CD4-positive, alpha-beta T cell treated with Interleukin-4 for 4 hours (primary cell): Measurements from ENCODE around the gene ADAM19.
"Not testable (repeated sequence)": the region's sequence is repeated elsewhere in the genome, so short reads cannot be mapped to it uniquely, and the experiment has no call there.

Source experiments
- DNase-seq: peaks from one replicate; pipeline ENCODE4 v3.0.0-alpha.2; 2020

The ADAM19 gene

DNA sequence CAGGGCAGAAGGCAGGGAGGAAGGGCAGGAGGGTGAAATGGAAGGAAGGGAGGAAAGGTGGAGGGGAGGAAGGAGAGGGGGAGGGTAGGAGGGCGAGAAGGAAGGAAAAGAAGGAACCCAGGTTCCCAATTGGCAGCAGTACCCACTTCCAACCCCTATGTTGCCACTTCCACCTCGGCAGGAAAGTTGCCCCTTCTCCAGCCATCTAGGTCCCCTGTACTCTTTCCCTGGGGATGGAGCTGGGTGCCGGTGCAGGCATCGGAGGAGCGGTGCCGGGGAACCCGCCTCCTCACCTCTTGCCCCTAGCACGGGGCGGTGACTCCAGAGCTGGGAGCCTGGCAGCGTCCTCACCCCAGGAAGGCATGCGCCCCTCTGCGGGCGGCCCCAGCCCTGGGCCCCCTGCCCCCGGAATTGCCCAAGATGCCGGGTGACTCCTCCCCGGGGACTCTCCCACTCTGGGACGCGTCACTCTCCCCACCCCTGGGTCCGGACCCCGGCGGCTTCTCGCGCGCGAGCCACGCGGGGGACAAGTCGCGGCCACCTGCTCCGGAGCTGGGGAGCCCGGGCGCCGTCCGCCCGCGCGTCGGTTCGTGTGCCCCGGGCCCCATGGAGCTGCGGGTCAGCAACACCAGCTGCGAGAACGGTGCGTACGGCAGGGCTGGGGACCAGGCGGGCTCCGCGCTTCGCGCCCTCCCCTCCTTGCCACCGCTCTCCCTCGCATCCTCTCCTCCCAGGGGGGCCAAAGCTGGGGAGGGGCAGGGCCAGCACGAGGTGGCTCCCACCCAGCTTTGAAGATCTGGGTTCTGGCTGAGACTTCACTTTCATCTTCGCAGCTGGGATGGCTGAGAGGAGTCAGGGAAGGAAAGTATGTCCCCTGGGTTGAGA lies 115.6 kb downstream of the ADAM19 start, which contains the start of gene NIPAL4:
NIPAL4 (plus strand) TSS at position 499 of the 885 bp plus-strand sequence; CDS start at position 607, 108 bp downstream.
- DNase-seq, result no peak

DNA sequence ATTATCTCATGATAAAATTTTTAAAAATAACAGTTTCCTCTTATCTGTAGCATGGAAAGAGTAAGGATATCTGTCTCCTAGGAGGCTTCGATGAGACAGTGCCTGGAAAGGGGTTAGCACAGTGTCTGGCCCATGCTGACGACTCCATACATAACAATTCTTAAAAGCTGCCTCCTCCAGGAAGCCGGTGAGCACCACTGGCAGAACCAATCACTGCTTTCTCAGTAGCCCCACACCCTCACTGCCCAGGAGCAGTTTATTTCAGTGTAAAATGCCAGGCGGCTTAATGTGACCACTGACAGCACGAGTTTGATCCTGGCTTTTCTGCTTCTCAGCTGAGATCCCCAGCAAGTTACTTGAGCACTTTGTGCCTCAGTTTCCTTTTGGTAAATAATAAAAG lies 116.7 kb downstream of the ADAM19 start:
- DNase-seq, result no peak

- no peak for DNase-seq
Observed at GRCh38 chr5:157457391-157457790, 118.2 kb downstream of the ADAM19 start.

GRCh38 chr5:157456301-157456700 lies 119.3 kb downstream of the ADAM19 start:
- no peak for DNase-seq

DNA sequence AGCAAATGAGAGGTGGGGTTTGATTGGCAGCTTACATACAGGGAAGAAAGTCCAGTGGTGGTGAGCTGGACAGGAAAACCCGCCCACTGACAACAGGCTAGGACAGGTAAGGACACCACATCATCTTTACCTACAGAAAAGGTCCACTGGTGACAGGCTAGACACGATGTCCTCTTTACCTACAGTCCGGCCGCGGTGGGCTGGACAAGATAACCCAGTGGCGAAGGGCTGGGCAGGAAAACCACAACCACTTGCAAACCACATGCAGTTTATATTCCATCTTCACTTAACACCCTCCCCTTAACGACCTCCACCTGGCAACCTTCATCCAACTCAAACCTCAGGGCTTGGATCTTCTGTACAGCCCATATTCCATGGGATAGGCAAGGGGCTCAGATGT lies 120.5 kb downstream of the ADAM19 start:
- DNase-seq, result no peak

- DNase-seq, result no peak
Observed at GRCh38 chr5:157454273-157454672, 121.3 kb downstream of the ADAM19 start.

DNA sequence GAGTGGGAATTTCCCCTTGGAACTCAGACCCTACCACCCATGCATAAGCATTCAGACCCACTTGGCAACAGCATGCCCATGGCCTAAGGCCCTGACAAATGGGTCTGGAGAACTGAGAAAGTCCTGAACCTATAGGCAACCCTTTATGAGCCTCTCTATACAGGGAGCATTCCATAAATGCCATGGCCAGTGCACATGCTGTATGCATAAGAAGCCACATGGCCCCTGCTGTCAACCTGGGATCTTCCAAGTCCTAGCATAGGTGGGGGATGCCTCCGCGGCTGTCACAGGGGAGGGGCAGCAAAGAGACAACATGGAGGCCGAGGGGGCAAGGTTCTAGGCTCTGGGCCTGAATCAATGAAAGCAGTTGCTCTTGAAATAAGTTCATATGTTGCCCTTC lies 123.8 kb downstream of the ADAM19 start:
- DNase-seq, result no peak

GRCh38 chr5:157450024-157450423 lies 125.6 kb downstream of the ADAM19 start:
- DNase-seq, result no peak

DNA sequence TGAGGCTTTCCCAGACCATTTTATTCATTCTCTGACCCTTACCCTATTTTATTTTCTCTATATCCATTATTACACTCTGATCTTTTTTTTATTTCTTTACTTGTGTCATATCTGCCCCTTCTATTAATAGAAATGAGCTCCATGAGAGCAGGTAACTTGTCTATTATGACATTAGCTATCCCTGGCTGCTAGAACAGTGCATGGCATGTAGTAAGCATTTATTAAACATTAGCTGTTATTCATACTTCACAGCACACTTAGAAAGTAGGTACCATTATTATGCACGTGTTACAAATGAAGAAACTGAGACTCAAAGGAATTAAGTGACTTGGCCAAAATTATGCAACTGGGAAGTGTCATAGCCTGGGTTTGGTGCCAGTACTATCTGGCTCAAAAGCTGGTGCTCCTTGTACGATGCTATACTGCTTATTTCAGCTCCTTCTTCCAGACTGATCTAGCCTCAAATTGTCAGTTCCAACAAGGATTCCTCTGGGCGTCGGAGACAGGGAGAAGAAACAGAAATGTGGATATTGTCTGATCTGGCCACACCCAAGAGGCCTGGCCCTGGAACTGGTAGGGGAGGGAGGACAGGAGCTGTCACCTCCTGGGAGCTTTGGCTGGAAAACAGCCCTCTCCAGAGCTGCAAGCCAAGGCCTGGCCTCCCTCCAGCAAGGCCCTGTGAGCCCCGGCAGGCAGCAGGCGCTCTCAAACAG lies 126.4 kb downstream of the ADAM19 start:
- no peak for DNase-seq

DNA sequence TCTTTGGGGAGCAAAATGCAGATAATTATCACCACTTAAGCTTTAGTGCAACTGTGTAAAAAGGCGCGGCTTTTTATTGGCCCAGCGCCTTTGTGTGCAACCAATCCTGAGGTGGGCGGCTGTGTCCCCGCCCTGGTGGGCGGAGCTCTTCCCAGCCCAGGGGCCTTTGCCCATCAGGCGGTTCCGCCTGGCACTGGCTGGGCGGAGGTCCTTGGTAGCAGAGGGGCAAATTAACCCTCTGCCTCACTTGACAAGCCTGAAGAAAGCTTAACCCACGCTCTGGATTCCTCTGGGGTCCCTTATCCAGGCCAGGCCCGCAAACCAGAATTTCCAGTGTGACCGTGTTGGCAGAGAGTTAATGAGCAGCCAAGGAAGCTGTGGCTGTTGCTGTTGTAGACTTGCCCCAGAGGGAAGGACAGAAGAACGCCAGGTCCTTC lies 128.4 kb downstream of the ADAM19 start:
- DNase-seq, result no peak

- DNase-seq, result no peak
Observed at GRCh38 chr5:157446412-157446935, 129.1 kb downstream of the ADAM19 start.

GRCh38 chr5:157445745-157446411 lies 129.7 kb downstream of the ADAM19 start:
- DNase-seq, result no peak

DNA sequence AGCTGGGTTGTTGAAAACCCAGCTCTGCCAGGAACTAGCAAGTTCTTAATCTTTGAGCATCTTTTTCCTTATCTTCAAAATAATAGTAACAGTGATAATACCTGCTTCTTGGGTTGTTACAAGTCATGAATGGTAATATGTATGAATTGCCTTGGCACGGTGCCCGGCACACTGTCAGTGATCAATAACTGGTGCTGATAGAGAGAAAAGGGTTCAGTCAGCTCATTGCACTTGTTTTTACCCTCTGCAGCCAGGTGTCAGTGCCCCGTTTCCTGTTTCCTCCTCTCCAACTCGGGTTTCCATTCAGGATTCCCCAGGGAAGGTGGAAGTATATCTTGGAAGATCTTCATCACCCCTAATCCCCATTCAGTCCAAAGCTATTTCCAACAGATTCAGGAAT lies 131.4 kb downstream of the ADAM19 start:
- DNase-seq, result no peak

DNA sequence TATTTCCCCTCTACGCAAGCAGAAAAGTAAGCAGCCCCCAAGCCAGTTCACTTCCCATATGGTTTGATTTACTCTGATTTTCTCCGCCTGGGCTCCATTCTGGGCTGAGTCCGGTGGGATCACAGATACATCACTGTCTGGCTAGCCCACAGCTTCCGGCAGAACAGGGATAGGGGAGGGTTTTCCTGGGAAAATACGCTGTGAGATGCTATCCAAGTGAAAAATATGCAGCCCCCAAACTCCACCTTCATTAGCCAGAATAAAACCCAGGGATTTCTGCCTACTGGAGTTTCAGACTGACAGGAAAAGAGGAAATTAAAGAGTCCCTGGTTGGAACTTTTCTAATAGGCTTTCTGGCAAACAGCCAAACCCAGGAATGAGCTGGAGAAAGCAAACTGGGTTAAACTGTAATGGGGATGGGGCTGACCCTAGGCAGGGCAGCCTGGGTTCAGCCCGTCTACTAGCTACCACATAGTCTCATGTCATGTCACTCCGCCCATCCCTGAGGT lies 132.5 kb downstream of the ADAM19 start:
- no peak for DNase-seq

- no peak for DNase-seq
Observed at GRCh38 chr5:157434096-157434495, 141.5 kb downstream of the ADAM19 start.

- DNase-seq, result peak; percentile 71
Observed at GRCh38 chr5:157431544-157432200, 143.9 kb downstream of the ADAM19 start.

DNA sequence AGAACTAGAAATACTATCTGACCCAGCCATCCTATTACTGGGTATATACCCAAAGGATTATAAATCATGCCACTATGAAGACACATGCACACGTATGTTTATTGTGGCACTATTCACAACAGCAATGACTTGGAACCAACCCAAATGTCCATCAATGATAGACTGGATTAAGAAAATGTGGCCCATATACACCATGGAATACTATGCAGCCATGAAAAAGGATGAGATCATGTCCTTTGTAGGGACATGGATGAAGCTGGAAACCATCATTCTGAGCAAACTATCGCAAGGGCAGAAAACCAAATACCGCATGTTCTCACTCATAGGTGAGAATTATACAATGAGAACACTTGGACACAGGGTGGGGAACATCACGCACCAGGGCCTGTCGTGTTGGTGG lies 145.7 kb downstream of the ADAM19 start:
- DNase-seq, result not testable (repeated sequence)
